Measurements from ENCODE around the gene DEFB115. TPM values are rescaled to one million over a fixed set of nuclear protein-coding genes. Genes with fewer than 3 reads are reported as not detected.

DEFB115 gene
- total and polyA plus RNA-seq, 2 of the 8 experiments (the other 6 are each of a cell fraction or from before 2014, with no cell fraction given) = not detected

GRCh38 chr20:31256959-31257358 is 505 bp upstream of the DEFB115 start (continued):
- TF ChIP-seq ATF2 (IDR thresholded peaks at IDR 0.05; ENCODE audit: low read length) = no peak
